Amniotic epithelial cell (primary cell): ENCODE measurements around the gene UXS1.

Experiments used
- DNase-seq: peaks from one replicate; pipeline ENCODE4 v3.0.0-alpha.2; 2010; ENCODE audit warnings: low read depth

UXS1 gene

DNA sequence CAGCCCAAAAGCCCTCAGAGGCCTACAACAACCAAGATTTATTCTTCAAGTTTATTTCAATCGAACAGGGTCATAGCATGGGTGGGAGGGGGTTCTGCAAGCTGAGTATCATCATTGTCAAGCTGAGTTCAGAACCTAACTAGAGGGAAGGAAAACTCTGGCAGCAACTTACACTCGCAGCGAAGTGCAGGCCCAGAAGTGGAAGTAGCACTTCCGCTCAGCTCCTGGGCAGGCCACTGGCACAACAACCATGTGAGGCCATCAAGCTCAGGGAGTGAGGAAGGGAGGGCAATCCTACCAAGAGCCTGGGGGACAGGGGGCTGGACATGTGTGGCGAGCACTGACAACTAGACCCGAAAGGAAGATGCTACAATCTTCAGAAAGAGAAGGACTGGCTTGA lies 4.8 kb downstream of the UXS1 start:
- DNase-seq, result no peak

DNA sequence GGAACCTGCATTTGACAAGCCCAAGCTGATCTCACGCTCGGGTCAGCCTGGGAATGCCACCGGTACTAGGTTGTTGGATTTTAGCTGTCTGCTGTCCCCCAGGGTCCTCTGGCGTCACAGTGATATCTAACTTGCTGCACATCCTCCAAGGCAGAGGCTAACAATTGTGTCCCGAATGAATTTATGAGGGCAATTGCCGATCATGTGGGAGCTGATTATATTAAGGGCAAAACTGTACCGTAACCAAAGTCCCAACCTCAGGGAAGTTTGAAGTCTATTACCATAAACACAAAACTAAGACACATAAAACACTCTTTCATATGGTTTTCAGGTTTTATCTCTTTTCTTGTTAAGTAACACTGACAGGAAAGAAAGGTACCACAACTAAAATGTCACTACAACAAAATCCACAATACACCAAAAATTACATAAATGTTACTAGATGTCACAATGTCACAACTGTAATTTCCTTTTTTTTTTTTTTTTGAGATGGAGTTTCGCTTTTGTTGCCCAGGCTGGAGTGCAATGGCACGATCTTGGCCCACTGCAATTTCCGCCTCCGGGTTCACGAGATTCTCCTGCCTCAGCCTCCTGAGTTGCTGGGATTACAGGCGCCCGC lies 6.7 kb downstream of the UXS1 start:
- DNase-seq, result no peak

DNA sequence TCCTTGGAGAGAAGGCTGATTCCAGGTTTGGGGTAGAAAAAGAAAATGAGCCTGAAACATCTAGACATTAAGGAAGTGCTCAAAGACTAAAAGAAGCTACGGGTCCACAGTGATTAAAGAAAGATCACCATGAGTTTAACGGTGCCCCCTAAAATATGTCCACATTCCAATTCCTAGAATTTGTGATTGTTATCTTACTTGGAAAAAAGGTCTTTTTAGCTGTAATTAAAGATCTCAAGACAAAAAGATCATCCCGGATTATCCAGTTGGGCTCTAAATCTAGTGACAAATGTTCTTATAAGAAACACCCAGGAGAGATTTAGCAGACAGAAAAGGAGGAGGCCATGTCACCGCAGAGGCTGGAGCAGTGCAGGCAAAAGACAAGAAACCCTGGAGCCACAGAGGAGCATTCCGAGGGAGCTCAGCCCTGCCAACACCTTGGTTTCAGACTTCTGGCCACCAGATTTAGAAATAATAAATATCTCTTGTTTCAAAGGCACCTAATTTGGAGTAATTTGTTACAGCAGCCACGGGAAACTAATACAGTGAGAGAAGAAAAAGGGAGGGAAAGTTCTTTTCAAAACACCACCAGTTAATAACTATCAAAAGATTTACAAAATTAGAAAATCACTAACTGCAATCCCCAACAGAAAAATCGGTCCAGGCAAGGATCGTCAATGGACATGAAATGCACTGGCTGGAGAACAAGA lies 8.5 kb downstream of the UXS1 start:
- DNase-seq, result no peak

DNA sequence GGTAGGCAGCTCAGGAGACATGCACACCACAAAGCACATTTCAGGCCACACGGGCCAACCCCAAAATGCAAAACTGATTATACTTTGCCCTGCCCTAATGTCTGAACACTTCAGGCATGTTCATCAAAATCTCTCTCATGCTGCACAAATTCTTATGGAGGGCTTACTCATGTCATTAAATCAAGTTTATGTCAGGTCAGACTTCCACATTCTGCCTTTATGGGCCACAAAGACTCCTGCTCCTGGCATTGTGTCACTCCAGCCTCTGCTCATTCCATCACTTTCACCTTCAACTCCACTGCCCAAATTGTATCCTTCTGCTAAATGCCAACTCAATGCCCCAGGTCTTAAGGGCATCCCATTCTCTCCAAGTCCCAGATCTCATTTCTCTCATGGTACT lies 9.2 kb downstream of the UXS1 start:
- no peak for DNase-seq

DNA sequence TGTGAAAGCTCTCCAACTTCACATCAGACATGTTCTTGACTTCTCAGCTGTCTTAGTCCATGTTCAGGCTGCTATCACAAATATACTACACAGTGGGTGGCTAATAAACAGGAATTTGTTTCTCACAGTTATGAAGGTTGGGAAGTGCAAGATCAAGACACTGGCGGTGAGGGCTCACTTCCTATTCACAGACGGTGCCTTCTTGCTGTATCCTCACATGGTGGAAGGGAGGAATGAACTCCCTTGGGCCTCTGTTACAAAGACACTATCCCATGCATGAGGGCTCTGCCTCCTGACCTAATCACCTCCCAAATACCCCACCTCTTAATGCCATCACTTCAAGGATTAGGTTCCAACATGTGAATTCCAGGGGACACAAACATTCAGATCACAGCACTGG lies 9.7 kb downstream of the UXS1 start:
- no peak for DNase-seq

DNA sequence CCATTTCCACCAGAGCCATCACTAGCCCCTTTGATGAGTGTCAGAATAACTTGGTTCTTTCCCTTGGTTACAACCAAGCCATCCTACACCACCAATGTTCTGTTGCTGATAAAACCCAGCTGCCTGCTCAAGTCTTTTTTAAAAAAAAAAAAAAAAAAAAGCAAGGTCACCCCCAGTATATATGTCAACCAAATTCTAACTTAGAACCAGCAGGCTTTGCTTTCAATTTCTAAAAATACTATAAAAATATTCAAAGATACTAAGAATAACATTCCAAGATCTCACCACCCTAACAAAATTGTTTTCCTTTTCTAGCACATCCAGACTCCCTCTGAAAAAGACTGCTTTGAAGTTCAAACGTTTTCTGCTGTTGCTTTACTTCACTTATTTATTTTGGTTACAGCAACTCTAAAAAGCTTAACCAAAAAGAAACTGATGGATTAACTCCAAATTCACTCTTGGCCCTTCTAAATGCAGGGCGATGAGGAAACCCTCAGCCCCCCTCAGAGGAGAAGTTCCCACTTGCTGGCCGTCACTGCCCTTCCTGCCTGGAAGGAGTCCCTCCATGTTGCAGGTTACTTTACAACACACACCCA lies 10.9 kb downstream of the UXS1 start:
- DNase-seq, result no peak

DNA sequence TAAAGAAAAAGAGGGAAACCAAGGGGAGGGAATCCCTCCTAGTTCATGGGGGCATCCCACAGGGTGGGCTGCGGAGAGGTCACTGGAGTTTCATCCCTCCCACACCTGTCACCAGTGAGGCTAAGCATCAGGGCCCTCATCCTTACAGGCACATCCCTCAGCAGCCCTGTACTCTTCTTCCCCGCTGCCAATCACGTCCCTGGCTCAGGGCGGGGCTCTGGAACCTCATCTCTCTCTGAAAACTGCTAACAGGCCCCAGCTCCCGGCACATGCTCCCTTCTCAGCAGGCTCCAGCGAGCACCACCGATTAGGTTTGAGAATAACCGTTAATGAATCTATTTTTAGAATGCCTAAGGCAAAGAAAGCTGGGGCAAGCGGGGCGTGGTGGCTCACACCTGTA lies 13.0 kb downstream of the UXS1 start:
- no peak for DNase-seq

DNA sequence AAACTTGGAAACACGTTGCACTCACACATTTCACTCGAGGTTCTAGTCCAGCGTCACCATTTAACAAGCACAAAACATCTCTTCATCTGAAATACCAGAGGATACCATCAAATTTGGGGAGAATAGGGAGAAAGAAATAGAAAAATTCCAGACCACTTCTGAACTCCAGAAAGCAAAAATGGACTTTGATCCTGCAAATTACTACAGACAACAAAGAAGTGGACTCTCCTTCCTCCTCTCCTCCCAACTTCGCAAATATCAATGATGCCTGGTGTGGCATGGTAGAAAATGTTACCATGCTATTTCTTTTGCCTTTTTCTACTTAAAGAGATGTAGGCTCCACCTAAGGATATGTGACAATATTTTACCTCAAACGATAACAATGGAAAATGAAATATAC lies 13.5 kb downstream of the UXS1 start:
- no peak for DNase-seq

DNA sequence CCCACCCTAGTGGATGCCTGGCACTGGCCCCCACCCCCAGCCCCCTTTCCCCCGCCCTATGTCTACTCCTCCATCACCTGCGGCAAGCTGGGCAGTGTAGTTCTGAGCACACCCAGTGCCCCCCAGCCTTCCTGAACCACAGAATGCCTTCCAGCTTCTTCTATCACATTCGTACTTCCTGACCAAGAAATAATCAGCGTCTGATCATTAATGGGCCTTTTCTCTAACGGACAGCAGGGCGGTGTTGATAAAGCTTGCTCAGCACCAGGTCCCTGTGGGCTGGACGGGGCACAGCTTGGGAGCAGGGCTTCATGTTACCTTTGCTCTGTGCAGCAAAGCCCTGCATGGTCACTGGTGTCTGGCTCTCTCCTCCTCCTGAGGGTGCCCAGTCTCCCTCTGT lies 15.4 kb downstream of the UXS1 start:
- no peak for DNase-seq

DNA sequence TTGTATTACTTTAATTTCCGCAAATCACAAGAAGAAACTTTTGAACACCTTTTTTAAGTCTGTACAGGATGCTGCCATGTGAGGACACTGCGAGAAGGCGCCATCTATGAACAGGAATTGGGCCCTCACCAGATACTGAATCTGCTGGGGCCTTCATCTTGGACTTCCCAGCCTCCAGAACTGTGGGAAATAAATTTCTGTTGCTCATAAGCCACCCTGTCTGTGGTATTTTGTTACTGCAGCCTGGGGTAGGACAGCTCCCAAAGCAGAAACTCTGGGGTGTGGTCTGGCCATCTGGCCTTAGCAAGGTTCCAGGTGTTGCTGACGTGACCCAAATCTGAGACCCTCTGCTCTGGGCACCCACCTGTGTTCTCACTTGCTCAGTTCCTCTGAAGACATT lies 16.5 kb downstream of the UXS1 start:
- DNase-seq, result no peak

DNA sequence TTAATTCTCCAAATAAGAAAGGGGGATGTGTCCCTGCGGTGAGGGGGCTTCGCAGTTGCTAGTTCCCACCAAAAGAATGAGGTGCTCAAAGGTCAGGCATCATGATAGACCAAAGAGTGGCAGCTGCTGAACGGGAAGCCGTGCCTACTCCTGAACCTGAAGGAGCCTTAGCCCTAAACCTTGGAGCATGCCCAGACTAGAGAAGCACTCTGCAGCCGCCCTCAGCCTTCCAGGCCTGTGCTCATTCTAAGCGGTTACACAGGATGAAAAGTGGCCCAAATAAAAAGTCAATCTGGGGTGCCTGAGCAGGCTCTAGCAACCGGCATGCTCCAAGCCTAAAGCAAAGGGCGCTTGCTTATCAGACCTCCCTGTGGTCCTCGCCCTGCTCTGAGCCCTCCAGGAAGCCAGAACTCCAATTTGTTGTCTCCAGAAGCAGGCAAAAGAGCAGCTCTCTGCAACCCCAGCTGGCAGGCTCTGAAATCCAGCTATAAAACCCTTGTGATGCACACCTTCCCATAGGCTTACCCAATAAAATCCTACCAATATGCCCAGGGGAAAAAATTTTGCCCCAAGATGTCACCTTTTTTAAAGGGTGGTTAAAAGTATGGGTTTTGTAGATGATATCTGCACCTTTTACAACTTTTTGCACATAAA lies 17.5 kb downstream of the UXS1 start:
- no peak for DNase-seq

DNA sequence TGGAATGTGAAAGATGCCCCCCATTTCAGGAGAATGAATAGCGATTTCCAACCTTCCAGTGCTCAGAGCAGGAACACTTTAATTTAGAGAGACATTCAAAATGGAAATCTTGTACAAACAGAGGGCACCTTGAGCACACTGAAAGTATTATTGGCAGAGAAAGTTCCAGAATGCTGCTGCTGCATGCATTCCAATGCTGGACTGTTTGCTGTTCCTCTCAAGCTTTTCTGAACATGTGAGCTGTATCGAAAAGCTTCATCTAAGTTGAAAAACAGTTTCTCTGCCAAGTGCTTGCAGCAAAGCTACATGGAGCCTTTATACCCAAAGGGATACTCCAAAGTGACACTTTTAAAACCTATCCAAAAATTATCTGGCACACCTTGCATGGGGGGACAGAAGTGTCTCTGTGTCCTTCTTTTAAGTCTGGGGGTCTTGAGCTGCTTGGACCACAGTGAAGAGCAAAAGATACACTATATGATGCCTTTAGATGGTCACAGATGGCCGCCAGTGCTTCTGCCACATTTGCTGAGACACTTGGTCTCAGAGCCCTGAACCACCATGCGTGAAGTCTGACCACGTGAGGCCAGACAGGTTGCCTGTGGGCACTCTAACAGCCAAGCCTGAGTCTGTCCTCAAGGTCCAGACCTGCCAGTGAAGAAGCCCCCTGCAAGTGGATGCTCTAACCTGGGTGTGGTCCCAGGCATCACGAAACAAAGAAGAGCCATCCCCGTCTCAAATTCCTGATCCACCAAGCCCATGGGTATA lies 18.8 kb downstream of the UXS1 start:
- DNase-seq, result no peak

DNA sequence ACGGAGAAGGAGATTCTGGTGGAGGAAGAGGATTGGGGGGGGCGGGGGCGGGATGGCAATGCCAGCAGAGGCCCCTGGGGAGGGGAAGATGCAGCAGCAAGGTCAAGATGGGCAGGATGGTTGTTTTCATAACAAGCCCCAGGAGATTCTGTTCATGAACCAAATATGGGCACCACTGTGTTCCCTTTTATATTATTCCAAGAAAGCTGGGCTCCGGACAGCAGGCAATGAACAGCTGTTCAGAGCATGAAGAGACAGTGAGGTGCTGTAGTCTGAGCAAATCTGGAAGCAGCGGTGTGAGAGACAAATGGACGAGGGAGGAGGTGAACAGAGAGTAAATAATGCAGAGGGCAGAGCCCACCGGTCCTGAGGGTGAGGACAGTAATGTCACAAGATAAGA lies 20.0 kb downstream of the UXS1 start:
- DNase-seq, result no peak

DNA sequence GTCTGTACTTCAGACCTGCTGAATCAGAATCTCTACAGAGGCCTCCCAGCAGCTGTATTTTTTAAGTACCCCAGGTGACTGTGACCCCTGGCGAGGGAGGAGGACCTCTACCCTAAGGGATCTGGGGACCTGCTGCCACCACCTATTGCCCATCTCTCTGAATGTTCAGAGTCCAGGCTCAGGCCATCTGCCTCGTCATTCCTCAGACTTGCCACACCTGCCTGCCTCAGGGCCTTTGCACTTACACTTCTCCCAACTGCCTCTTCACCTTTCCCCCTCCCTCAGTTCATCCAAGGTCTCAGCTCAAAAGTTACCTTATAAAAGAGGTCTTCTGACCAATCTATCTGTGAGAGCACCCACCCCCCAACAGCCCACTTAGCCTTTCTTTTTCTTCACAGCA lies 21.5 kb downstream of the UXS1 start:
- no peak for DNase-seq

DNA sequence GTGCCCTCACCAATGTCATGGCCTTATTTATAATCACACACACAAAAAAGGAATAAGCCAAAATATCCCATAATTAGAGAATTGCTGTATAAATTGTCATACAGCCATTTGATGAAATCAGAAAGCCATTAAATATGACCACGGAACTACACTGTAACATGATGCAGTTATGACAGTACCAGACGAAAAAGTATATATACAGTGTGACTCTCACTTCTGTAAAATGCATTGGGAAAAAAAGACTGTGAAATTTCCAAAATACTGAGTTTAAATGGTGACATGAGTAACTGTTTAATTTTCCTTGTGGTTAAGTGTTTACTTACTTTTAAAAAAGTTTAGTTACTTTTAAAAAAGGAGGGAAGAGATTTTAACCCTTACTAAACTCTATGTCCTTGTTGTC lies 25.4 kb downstream of the UXS1 start:
- no peak for DNase-seq

DNA sequence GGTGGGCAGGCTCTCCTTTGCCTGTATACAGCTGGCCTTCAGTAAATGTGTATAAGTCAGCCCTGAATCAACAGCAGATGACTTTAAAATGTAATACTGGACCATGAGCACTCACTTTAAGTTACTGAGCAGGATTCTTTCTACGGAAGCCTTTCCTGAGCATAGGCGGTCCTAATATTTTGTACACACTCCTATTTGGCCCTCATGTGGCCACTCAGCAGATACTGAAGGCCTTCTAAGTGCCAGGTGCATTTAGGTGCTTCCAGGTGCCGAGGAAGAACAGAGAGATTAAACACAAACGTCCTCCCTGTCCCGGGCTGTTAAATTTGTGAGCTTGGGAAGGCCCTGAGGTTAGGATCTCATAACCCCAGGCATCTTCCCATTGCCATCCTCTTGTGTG lies 27.0 kb downstream of the UXS1 start:
- no peak for DNase-seq

DNA sequence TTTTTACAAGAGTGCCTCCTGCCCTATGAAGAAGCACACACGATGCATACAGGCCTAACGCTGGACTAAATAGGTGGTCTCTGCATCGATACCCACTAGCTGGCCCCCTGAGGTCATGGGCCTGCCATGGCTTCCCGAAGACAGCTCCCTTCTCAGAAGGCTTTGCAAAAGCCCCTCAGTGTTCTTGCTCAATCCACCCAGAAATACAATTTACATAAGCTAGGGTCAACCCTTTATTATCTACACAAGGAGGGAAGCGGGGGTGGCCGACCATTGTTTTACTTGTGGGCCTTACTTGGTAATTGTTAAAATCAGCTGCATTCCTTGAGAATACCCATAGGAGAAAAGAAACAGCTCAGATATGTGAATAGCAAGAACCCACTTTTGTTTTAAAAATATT lies 28.5 kb downstream of the UXS1 start:
- no peak for DNase-seq

DNA sequence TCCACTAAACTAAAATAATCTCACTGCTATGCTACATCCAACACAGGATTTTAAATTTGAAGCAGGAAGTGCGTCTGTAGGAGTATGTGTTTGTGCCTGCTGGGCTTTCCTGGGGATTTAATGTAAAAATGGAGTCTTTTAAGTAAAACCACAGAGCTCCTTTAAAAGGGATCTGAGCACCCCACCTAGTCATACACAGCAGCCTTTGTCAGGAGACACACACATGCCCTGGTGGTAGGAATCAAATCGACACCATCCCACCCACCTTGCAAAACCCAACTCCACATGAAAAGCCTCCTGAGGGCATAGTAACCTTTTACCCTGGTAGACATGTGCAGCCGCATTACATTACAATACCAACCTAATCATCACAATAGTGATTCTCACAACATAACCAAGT lies 29.1 kb downstream of the UXS1 start:
- DNase-seq, result no peak

DNA sequence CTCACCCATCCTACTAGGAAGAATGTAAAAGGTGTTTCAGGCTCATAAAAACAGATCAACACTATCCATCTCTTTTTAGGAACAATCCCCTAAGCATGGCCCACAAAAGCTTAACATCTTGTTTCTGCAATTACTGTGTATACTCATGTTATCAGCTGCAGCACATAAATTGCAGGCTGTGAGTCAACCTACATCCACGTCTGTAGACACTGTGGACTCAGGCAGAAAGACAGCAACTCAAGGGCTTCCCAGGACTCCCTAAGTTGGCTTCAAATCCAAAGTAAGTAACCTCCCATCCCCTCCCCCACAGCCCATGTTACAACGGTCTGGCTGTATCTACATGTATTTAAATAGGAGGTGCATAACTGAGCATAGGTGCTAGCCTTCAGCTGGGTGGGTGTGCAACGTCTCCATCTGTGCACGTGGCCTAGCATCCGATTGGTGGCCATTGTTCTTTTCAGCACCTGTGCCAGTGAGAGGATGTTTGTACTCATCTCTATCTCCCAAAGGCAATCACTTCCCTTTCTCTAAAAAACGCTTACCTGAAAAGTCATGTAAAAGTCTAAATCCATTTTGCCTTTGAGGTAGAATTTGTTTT lies 30.1 kb downstream of the UXS1 start:
- peak; percentile 90 for DNase-seq

DNA sequence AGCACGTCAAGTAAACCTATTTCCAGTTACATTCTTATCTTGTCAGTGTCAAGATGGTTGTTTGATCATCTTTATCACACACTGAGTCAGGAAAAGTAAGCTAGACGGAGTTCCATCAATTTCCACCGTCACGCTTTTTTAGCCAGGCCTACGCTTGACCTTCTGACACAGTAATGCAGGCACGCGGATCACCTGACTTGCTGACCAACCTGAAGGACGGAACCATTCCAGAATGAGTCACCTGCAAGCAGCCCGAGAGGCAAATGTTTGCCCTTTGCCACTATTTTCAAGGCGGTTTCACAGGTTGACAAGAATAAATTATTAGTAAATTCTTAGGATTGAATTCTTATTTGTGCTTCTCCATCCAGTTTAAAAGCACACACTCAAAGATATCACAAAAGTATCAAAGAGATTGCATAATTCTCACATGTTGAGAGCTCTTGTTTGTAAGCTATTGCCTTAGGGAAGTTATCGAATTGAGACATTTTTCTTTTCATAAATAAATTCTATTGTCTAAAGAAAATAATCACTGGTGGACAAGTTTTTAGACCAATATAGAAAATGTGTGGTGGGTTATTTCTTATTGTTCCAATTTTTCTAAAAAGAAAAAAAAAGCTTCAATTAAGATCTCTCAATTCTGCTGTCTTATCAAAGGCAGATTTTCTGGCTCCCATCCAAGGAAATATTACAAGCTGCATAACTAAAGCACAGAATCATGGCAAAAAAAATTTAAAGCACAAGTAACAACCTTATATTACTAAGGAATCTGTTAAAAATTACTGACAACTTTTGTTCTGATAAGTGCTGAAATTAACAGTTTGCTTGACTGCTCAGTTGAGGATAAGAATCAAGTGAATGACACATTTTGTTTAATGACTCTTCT lies 31.9 kb downstream of the UXS1 start:
- peak; percentile 88 for DNase-seq

DNA sequence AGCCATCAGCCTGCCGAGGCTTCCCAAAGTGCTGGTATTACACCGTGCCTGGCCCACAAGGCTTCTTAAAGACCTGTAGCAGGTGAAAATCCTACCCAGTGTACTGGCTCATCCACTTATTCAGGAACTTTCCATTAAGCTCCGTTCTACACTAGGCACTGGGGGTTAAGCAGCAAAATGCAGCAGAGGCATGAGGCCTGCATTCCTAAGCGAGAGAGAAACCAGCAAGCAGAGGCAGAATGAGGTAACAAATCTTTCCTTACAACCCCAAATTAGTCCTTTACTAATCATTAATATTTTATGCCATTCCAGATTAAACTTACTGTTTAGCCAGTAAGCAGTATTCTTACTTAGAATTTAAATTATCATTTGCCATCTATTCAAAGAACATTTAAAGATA lies 32.8 kb downstream of the UXS1 start:
- no peak for DNase-seq
